ENCODE results near the gene RPL35A. TPM values are rescaled to one million over a fixed set of nuclear protein-coding genes. Genes with fewer than 3 reads are reported as not detected.

Gene RPL35A
- total RNA-seq, 1 donor from 2014 or later = 1,252 TPM

- DNase-seq (ENCODE audit: low spot score in 2 of 2, unreplicated experiment in 2 of 2) = no peak
- Mint-ChIP-seq H3K36me3 (no peaks in the 10 kb centered on the region), H3K27ac (no peak overlapping the region), H3K4me3 (no peak overlapping the region), H3K4me1 (no peaks in the 10 kb centered on the region), H3K9me3 (no peaks in the 10 kb centered on the region), H3K27me3 (ENCODE audit: low read depth) (no peaks in the 10 kb centered on the region)
- no peak for TF ChIP-seq CTCF (IDR thresholded peaks at IDR 0.05; ENCODE audit: unreplicated experiment)
Measured at GRCh38 chr3:197936819-197937384, 13.1 kb upstream of the RPL35A start.

- Mint-ChIP-seq H3K4me1 (no peaks in the 10 kb centered on the region), H3K4me3 (no peak overlapping the region), H3K27me3 (ENCODE audit: low read depth) (no peaks in the 10 kb centered on the region), H3K36me3 (no peaks in the 10 kb centered on the region), H3K27ac (no peak overlapping the region), H3K9me3 (no peaks in the 10 kb centered on the region)
- no peak for DNase-seq (ENCODE audit: low spot score in 2 of 2, unreplicated experiment in 2 of 2)
- TF ChIP-seq CTCF (IDR thresholded peaks at IDR 0.05; ENCODE audit: unreplicated experiment) = no peak
Measured at GRCh38 chr3:197940745-197941384, 9.1 kb upstream of the RPL35A start.

GRCh38 chr3:197942956-197943556 is 6.9 kb upstream of the RPL35A start:
- no peak for DNase-seq (ENCODE audit: low spot score in 2 of 2, unreplicated experiment in 2 of 2)
- H3K36me3 Mint-ChIP-seq = no peaks in the 10 kb centered on the region
- no peaks in the 10 kb centered on the region for H3K9me3 Mint-ChIP-seq

GRCh38 chr3:197949191-197949777 is 706 bp upstream of the RPL35A start:
- Mint-ChIP-seq H3K36me3 (peaks cover 13% of the 10 kb centered on the region), H3K4me1 (peaks cover 31% of the 10 kb centered on the region), H3K27ac (peak overlapping the region; percentile 99), H3K27me3 (ENCODE audit: low read depth) (no peaks in the 10 kb centered on the region), H3K9me3 (no peaks in the 10 kb centered on the region), H3K4me3 (peak overlapping the region; percentile 98)
- TF ChIP-seq CTCF (IDR thresholded peaks at IDR 0.05; ENCODE audit: unreplicated experiment) = no peak
- DNase-seq (ENCODE audit: low spot score in 2 of 2, unreplicated experiment in 2 of 2) = peak in 1 of 2 experiments; percentile 39

More at GRCh38 chr3:197942956-197943556, 6.9 kb upstream of the RPL35A start:
- Mint-ChIP-seq H3K27ac (no peak overlapping the region), H3K4me1 (no peaks in the 10 kb centered on the region), H3K27me3 (ENCODE audit: low read depth) (no peaks in the 10 kb centered on the region), H3K4me3 (no peak overlapping the region)
- peak; percentile 72 for TF ChIP-seq CTCF (IDR thresholded peaks at IDR 0.05; ENCODE audit: unreplicated experiment)

- Mint-ChIP-seq H3K36me3 (peaks cover 20% of the 10 kb centered on the region), H3K27me3 (ENCODE audit: low read depth) (no peaks in the 10 kb centered on the region), H3K9me3 (no peaks in the 10 kb centered on the region), H3K4me1 (peaks cover 31% of the 10 kb centered on the region), H3K27ac (peak overlapping the region; percentile 99), H3K4me3 (peak overlapping the region; percentile 98)
- TF ChIP-seq CTCF (IDR thresholded peaks at IDR 0.05; ENCODE audit: unreplicated experiment) = no peak
- DNase-seq (ENCODE audit: low spot score in 2 of 2, unreplicated experiment in 2 of 2) = no peak
Measured at GRCh38 chr3:197950677-197951061, 679 bp downstream of the RPL35A start.

All from mesothelial cell of epicardium (in vitro differentiated cells).